ENCODE data around the gene ACO2. TPM values are rescaled to one million over a fixed set of nuclear protein-coding genes. Genes with fewer than 3 reads are reported as not detected.

The ACO2 gene
- total RNA-seq, 2 experiments from 2014 or later = 96.5 to 97.7 TPM

- TF ChIP-seq CTCF (IDR thresholded peaks at IDR 0.05) = no peak
- H3K4me1 Mint-ChIP-seq (ENCODE audit: low read depth) = peaks cover 57% of the 10 kb centered on the region
- no peaks in the 10 kb centered on the region for H3K9me3 Mint-ChIP-seq
- POLR2A ChIA-PET = interaction anchor here (0.7 to 13.9 kb wide), 24 partner anchors 9 to 1145 kb away, joined by 3 to 238 read pairs (median 4); partner anchors contain the start of genes CCDC134, DESI1, PMM1 and POLDIP3
- H3K4me3 Mint-ChIP-seq = peak overlapping the region; percentile 87
- no peaks in the 10 kb centered on the region for H3K27me3 Mint-ChIP-seq
- no peak for ATAC-seq
- peak; percentile 59 for DNase-seq
- intact Hi-C loops (cut with micrococcal nuclease) = no loop called here
- H3K27ac Mint-ChIP-seq = peak overlapping the region; percentile 98
- H3K36me3 Mint-ChIP-seq (ENCODE audit: low read depth) = peaks cover 43% of the 10 kb centered on the region
- CTCF ChIA-PET = interaction anchor here (0.7 to 4.4 kb wide), 9 partner anchors 10 to 168 kb away, joined by 3 to 22 read pairs (median 4); partner anchors contain the start of gene ZC3H7B
Observed at GRCh38 chr22:41469218-41469851, 418 bp downstream of the ACO2 start.

- ChIA-PET POLR2A (interaction anchor here (13.9 kb wide), 1 partner anchor 20 kb away, joined by 238 read pairs; the partner anchor contains the start of gene TOB2), CTCF (interaction anchor here (1.0 kb wide), 1 partner anchor 47 kb away, joined by 3 read pairs; no protein-coding TSS in a partner anchor)
- Mint-ChIP-seq H3K36me3 (ENCODE audit: low read depth) (peaks cover 34% of the 10 kb centered on the region), H3K4me1 (ENCODE audit: low read depth) (peaks cover 50% of the 10 kb centered on the region), H3K27ac (peak overlapping the region; percentile 74), H3K27me3 (no peaks in the 10 kb centered on the region), H3K9me3 (no peaks in the 10 kb centered on the region), H3K4me3 (peak overlapping the region; percentile 87)
- intact Hi-C loops (cut with micrococcal nuclease) = no loop called here
- no peak for TF ChIP-seq CTCF (IDR thresholded peaks at IDR 0.05)
- DNase-seq = no peak
- ATAC-seq = no peak
Observed at GRCh38 chr22:41470886-41471285, 2.0 kb downstream of the ACO2 start.

GRCh38 chr22:41471568-41471967 is 2.7 kb downstream of the ACO2 start:
- H3K9me3 Mint-ChIP-seq = no peaks in the 10 kb centered on the region
- no peak for ATAC-seq
- ChIA-PET CTCF (interaction anchor here (1.0 to 2.4 kb wide), 3 partner anchors 46 to 68 kb away, joined by 3 to 9 read pairs (median 4); no protein-coding TSS in a partner anchor), POLR2A (interaction anchor here (13.9 kb wide), 1 partner anchor 21 kb away, joined by 238 read pairs; the partner anchor contains the start of gene TOB2)
- TF ChIP-seq CTCF (IDR thresholded peaks at IDR 0.05) = no peak
- H3K4me1 Mint-ChIP-seq (ENCODE audit: low read depth) = peaks cover 47% of the 10 kb centered on the region
- no peak overlapping the region for H3K27ac Mint-ChIP-seq
- H3K4me3 Mint-ChIP-seq = no peak overlapping the region
- intact Hi-C loops (cut with micrococcal nuclease) = no loop called here
- H3K27me3 Mint-ChIP-seq = no peaks in the 10 kb centered on the region
- peaks cover 27% of the 10 kb centered on the region for H3K36me3 Mint-ChIP-seq (ENCODE audit: low read depth)
- DNase-seq = no peak

GRCh38 chr22:41474872-41475451 is 6.0 kb downstream of the ACO2 start:
- no peak for DNase-seq
- Mint-ChIP-seq H3K9me3 (no peaks in the 10 kb centered on the region), H3K36me3 (ENCODE audit: low read depth) (peaks cover 12% of the 10 kb centered on the region), H3K4me1 (ENCODE audit: low read depth) (peaks cover 49% of the 10 kb centered on the region), H3K27me3 (no peaks in the 10 kb centered on the region), H3K4me3 (no peak overlapping the region), H3K27ac (no peak overlapping the region)
- no peak for TF ChIP-seq CTCF (IDR thresholded peaks at IDR 0.05)
- CTCF ChIA-PET = no interaction called here
- ATAC-seq = no peak
- intact Hi-C loops (cut with micrococcal nuclease) = no loop called here
- POLR2A ChIA-PET = interaction anchor here (13.9 kb wide), 1 partner anchor 24 kb away, joined by 238 read pairs; the partner anchor contains the start of gene TOB2

GRCh38 chr22:41478473-41478872 is 9.6 kb downstream of the ACO2 start:
- no peak for ATAC-seq
- no peaks in the 10 kb centered on the region for H3K27me3 Mint-ChIP-seq
- ChIA-PET CTCF (interaction anchor here (2.4 to 4.5 kb wide), 2 partner anchors 39 to 75 kb away, joined by 9 to 20 read pairs; no protein-coding TSS in a partner anchor), POLR2A (interaction anchor here (1.1 to 3.2 kb wide), 4 partner anchors 10 to 72 kb away, joined by 3 to 25 read pairs (median 5); partner anchors contain the start of genes ACO2, PHF5A and TOB2)
- peaks cover 45% of the 10 kb centered on the region for H3K4me1 Mint-ChIP-seq (ENCODE audit: low read depth)
- no peak for TF ChIP-seq CTCF (IDR thresholded peaks at IDR 0.05)
- H3K36me3 Mint-ChIP-seq (ENCODE audit: low read depth) = peaks cover 7% of the 10 kb centered on the region
- DNase-seq = no peak
- H3K9me3 Mint-ChIP-seq = no peaks in the 10 kb centered on the region
- H3K27ac Mint-ChIP-seq = peak overlapping the region; percentile 55
- H3K4me3 Mint-ChIP-seq = no peak overlapping the region
- intact Hi-C loops (cut with micrococcal nuclease) = no loop called here
